COLO829 (cell line): ENCODE measurements around the gene EIF2B2.

Experiments used
- DNase-seq: peaks from one replicate; pipeline ENCODE4 v3.0.0; 2012; ENCODE audit warnings: low spot score

The EIF2B2 gene

DNA sequence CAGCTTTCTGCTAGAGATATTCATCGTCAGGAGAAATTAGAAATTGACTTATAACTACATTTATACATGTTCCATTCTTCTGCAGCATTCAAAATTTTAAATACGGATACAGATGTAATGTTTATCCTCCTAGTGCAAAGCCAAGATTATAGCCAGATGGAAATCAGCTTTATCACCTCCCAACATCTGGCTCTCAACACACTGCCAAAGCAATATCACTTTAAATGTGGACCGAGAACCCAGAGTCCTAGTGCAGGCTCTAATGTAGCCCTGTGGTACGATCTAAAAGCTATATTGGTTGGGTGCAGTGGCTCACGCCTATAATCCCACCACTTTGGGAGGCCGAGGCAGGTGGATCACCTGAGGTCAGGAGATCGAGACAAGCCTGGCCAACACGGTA, 42.0 kb downstream of the EIF2B2 start:
- no peak for DNase-seq

GRCh38 chr14:75046275-75046674, 43.6 kb downstream of the EIF2B2 start:
- no peak for DNase-seq

DNA sequence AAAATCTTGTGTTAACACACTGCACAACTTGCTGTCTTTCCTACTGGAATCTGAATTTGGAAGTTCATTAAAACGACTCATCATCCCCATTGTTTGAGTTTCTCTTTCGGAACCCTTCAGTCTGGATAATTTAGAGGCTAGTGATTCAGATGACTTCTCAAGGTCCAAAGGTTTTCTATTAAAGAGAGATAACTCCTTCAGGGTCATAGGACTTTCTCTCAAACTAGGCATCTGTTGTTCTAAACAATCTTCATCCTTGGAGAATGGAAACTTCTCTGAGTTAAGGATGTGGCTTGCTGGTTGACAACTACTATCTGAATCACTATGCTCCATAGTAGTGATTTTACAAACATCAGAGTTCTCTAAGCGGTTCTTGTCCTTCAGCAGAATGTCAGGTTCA, 44.2 kb downstream of the EIF2B2 start:
- DNase-seq: no peak

DNA sequence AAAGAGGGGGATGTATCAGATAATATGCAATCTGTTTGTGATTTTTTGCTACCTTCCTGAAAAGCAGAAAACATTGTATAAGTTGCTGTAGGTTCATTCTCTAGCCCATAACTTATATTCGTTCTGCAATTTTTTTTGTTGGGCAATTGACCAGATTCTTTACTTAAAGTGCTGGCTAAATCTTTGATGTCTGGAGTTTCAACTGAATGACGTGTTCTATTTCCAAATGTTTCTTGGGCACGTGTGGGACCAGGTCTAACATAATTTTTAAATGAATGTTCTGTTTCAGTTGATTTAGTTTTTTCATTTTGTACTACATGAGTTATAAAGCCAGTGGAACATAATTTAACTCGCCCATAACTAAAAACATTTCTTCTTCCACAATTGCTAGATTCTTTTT, 44.8 kb downstream of the EIF2B2 start:
- no peak for DNase-seq

DNA sequence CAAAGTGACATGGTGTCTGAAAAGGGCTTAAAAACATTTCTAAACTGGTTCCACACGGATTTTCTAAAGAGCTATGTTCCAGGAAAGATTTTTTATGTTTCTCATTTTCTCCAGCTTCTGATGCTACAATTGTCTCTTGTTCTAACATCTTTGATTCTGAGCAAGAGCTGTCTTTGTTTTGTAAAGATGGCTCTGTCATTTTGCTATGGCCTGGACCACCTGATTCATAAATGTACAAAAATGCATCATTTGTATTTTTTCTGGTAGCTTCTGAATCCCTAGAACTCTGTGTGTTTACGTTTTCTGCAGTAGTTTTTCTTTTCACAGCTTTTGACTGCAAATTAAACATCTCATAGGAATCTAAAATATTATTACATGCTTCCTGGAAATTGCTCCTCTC, 45.4 kb downstream of the EIF2B2 start:
- no peak for DNase-seq

GRCh38 chr14:75049136-75049535, 46.4 kb downstream of the EIF2B2 start:
- no peak for DNase-seq

- no peak for DNase-seq
These were observed 47.0 kb downstream of the EIF2B2 start for GRCh38 chr14:75049731-75050201.

- DNase-seq: peak; percentile 81
These were observed 48.3 kb downstream of the EIF2B2 start, which contains the start of gene MLH3 for GRCh38 chr14:75050852-75051555. Gene MLH3, minus strand, starts transcription at chr14:75051467. Its CDS starts 1,812 bp downstream, at chr14:75049655.

DNA sequence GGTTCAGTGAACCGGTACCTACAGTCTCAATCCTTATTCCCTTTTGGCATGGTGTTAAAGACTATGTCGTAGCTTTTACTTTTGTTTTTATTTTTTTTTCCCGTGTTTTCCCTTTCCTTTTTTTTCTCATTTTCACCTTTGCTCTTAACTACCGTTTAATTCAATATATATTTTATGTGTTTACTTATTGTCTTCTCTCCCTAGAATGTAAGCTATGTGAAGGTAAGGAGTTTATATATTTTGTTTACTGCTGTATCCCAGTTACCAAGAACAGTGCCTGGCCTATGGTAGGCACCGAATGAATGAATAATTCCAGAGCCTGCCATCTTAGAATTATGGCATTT, 48.8 kb downstream of the EIF2B2 start:
- DNase-seq: no peak

DNA sequence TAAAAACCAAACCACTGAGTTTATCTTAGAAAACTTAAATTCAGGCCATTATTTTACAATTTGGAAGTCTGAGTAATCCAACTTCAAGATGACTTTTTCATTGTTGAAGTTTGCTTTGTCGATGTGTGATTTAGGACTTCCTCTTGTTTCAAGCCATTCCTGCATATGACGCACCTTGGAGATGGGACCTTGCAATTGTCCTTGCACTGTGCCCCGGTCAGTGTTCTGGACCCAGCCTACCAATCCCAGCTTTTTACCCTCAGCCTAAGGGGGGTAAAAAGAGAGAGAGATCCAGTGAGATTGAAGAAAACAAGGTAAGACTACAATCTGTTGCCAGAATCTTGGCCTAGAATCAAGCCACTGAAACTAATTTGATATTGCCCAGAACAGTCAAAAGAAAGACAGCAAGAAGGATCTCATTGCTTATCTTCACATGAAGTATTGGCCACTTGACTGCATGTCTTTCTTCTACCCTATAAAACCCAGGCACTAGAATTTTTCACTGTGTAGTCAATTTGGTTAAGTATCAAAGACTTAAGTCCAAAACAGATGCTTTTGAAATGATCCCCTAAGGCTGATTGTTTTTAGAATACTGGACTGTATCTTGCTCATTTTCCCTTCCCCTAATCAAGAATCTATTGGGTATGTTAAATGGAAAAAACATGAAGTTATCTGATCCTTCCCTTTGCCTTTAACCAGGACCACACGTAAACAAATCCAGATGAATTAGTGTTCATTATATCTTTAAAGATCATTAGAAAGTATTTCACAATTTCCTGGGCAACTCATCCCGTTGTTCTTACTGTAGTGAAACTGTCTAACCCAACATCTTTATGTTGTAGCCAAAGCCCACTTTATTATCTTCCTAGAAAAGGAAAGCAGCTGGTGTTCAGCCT, 50.9 kb downstream of the EIF2B2 start:
- no peak for DNase-seq

DNA sequence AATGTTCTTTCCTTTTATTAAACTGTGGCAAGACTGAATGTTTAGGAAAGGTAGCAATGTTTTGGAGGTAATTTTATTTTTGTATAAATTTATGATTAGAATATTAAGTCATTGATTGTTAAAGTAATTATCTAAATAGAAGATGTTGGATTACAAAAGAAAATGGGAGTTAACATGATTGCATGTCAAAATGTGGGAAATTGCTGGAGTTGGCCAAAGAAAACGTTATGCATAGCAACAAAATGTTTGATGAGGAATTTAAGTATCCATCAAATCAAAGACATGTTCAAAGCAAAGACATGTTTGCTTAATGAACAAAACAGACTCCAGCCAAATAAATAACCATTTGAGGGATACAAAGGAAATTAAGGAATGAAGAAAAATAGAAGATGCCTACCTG, 51.7 kb downstream of the EIF2B2 start:
- no peak for DNase-seq

DNA sequence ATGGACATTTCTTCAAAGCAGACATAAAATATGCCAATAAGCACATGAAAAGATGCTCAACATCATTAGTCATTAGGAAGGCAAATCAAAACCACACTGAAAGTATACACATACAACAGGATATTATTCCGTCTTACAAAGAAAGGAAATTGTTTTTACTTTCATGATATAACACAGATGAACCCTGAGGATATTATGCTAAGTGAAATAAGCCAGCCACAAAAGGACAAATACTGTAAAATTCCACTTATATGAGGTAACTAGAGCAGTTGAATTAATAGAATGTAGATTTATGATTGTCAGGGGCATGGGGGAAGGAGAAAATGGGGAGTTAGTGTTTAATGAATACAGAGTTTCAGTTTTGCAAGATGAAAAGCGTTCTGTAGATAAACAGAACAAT, 56.9 kb downstream of the EIF2B2 start:
- no peak for DNase-seq

- DNase-seq: no peak
These were observed 57.7 kb downstream of the EIF2B2 start for GRCh38 chr14:75060420-75060819.
